ENCODE results near the gene MTARC1.

Gene MTARC1

DNA sequence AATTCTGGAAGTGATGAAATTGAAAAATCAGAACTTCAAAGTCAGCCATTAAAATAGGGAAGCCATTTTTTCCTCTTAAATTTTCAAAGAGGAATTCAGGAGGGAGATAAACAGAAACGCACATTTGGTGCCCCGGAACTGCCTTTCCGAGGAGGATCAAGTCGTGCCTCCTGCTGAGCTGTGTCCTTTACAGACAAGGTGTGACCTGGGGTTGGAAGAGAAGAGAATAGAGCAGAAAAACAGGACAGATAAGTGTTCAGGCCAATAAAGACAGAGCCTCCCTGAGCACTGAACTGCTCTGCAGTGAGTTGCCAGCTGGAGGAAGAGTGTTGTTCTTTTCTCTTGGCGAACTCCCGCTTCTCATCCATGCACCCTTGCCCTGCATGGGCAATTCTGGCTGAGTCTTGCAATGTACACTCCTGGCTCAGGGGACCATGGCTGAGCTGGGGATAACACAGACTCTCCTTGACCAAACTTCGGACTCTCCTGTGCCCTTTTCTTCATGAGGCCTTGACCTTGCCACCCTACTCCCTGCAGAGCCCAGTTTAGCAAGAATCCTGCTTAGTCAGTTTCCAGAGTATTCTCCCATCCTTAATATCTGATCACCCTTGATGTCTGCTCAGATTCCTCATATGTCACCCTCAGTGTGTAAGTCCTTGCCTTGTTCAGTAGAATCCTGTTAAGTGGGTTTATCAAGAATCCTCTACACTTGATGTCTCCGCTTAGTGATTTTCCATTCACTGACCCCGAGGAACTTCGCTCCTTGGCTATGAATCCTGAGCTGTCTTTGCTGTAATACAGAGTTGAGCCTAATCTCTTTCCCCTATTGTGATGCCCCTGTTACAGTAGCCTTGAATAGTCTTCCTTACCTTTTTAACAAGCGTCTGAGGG lies 1.3 kb upstream of the MTARC1 start:
- no peak for DNase-seq (ENCODE audit: extremely low spot score)
- CTCF ChIA-PET, result interaction anchor here (0.6 to 3.4 kb wide), 8 partner anchors 10 to 641 kb away, joined by 3 to 22 read pairs (median 4); partner anchors contain the start of gene RAB3GAP2
- TF ChIP-seq ZNF384 (IDR thresholded peaks at IDR 0.05), result no peak
- TF ChIP-seq FOXK2 (IDR thresholded peaks at IDR 0.05), result no peak
- no peak for TF ChIP-seq L3MBTL2 (conservative IDR thresholded peaks at IDR 0.05)
- no peak for TF ChIP-seq HDGF (IDR thresholded peaks at IDR 0.05; ENCODE audit: borderline replicate concordance)
- no peak for TF ChIP-seq ARNT (IDR thresholded peaks at IDR 0.05)
- no peak for TF ChIP-seq SUZ12 (IDR thresholded peaks at IDR 0.05)
- TF ChIP-seq, protein P1, sequence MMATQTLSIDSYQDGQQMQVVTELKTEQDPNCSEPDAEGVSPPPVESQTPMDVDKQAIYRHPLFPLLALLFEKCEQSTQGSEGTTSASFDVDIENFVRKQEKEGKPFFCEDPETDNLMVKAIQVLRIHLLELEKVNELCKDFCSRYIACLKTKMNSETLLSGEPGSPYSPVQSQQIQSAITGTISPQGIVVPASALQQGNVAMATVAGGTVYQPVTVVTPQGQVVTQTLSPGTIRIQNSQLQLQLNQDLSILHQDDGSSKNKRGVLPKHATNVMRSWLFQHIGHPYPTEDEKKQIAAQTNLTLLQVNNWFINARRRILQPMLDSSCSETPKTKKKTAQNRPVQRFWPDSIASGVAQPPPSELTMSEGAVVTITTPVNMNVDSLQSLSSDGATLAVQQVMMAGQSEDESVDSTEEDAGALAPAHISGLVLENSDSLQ (IDR thresholded peaks at IDR 0.05), result no peak
- no peak for TF ChIP-seq FOXM1 (IDR thresholded peaks at IDR 0.05; ENCODE audit: borderline replicate concordance)
- POLR2A ChIA-PET, result interaction anchor here (0.6 kb wide), 1 partner anchor 89 kb away, joined by 3 read pairs; no protein-coding TSS in a partner anchor

DNA sequence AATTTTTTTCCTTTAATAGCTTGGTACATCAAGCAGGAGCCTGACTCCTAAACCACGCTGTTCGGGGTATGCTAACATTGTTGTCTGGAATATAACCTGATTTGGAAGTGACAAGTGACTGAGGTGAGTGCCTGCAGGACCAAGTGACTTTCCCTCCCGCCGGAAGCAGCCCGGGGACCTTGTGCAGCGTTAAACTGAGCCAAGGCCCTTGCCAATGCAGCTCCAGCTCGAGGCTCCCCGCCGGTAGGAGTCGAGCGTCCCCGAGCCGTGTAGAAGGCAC lies 716 bp upstream of the MTARC1 start:
- POLR2A ChIA-PET, result interaction anchor here (0.6 to 1.2 kb wide), 3 partner anchors 21 to 513 kb away, joined by 3 to 5 read pairs (median 4); partner anchors contain the start of gene RAB3GAP2
- DNase-seq (ENCODE audit: extremely low spot score), result no peak
- no peak for TF ChIP-seq LEF1 (IDR thresholded peaks at IDR 0.05; ENCODE audit: borderline replicate concordance)
- TF ChIP-seq FOXK2 (IDR thresholded peaks at IDR 0.05), result no peak
- TF ChIP-seq CTBP1 (IDR thresholded peaks at IDR 0.05; ENCODE audit: borderline replicate concordance), result no peak
- TF ChIP-seq L3MBTL2 (conservative IDR thresholded peaks at IDR 0.05), result peak; percentile 33; the same call in 1 of the 2 replicates
- CTCF ChIA-PET, result interaction anchor here (0.6 to 3.4 kb wide), 7 partner anchors 10 to 642 kb away, joined by 3 to 22 read pairs (median 4); no protein-coding TSS in a partner anchor

DNA sequence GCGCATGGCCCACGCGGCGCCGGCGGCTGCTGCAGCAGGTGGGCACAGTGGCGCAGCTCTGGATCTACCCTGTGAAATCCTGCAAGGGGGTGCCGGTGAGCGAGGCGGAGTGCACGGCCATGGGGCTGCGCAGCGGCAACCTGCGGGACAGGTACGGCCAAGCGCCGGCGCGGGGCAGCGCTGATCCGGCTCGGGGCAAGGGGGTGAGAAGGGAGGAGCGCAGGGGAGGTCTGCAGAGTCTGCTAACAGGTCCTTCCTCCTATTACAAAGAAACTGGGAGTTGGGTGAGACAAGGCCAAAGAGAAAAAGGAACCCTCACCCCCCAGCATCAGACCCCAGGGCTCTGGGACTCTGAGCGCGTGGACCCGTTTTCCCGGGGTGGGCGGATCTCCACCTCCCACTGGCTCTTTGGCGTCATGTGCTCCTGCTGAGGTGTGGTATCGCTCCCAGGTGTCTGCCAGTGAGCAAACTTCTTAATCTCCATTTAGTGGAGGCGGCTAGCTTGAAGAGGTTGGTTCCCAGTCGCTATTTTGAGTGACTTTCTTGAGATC lies 431 bp downstream of the MTARC1 start:
- CTCF ChIA-PET, result interaction anchor here (0.6 to 3.4 kb wide), 5 partner anchors 11 to 1028 kb away, joined by 3 to 22 read pairs (median 6); no protein-coding TSS in a partner anchor
- peak; percentile 67 for DNase-seq (ENCODE audit: extremely low spot score)
- POLR2A ChIA-PET, result interaction anchor here (0.8 to 1.7 kb wide), 8 partner anchors 11 to 515 kb away, joined by 3 to 6 read pairs (median 4); partner anchors contain the start of genes MTARC2 and RAB3GAP2
- no peak for TF ChIP-seq FOXK2 (IDR thresholded peaks at IDR 0.05)
- peak; percentile 86 for TF ChIP-seq L3MBTL2 (conservative IDR thresholded peaks at IDR 0.05)

DNA sequence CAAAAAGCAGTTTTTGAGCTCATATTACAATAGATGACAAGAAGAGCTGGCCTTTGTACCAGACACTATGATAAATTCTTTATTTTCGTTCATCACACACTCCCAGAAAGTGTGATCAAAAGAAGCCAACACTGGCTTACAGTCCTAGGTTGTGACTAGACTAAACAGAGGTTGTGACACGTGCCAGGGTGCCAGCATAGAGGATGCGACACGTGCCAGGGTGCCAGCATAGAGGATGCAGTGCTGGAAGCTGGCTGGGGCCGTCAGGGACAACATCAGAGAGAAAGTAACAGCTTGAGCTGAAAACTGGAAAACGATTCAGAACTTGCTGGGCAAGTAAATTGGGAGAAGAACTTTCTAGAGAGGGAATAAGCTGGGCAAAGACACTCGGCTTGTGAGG lies 2.2 kb downstream of the MTARC1 start:
- TF ChIP-seq BHLHE40 (IDR thresholded peaks at IDR 0.05; ENCODE audit: borderline replicate concordance), result no peak
- no peak for TF ChIP-seq TARDBP (IDR thresholded peaks at IDR 0.05)
- TF ChIP-seq FOXM1 (IDR thresholded peaks at IDR 0.05; ENCODE audit: borderline replicate concordance), result no peak
- TF ChIP-seq CTBP1 (IDR thresholded peaks at IDR 0.05; ENCODE audit: borderline replicate concordance), result no peak
- TF ChIP-seq FOXA1 (IDR thresholded peaks at IDR 0.05), result no peak
- no peak for TF ChIP-seq ZNF384 (IDR thresholded peaks at IDR 0.05)
- no peak for TF ChIP-seq L3MBTL2 (conservative IDR thresholded peaks at IDR 0.05)
- no peak for TF ChIP-seq ELF4 (IDR thresholded peaks at IDR 0.05)
- TF ChIP-seq ARNT (IDR thresholded peaks at IDR 0.05), result no peak
- TF ChIP-seq SP1 (IDR thresholded peaks at IDR 0.05), result no peak
- no peak for DNase-seq (ENCODE audit: extremely low spot score)
- ChIA-PET CTCF (interaction anchor here (0.7 to 1.3 kb wide), 2 partner anchors 15 to 16 kb away, joined by 4 to 5 read pairs; no protein-coding TSS in a partner anchor), POLR2A (no interaction called here)

DNA sequence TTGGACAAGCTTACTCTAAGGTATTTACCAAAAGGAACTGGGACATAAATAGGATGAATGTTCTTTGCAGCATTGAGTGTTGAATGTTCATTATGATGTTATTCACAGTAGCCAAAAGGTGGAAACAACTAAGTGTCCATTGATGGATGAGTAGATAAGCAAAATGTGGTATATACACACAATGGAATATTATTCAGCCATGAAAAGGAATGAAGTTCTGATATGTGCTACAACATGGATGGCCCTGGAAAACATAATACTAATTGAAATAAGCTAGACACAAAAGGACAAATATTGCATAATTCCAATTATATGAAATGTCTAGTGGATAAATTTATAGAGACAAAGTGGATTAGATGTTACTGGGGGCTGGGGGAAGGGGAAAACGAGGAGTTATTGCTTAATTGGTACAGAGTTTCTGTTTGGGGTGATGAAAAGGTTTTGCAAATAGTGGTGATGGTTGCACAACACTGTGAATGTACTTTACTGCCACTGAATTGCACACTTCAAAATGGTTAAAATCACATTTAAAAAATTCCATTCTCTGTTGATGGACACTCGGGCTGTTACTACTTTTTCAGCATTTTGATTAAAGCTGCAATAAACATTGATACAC lies 2.9 kb downstream of the MTARC1 start:
- no peak for TF ChIP-seq SUZ12 (IDR thresholded peaks at IDR 0.05)
- TF ChIP-seq TARDBP (IDR thresholded peaks at IDR 0.05), result no peak
- no peak for TF ChIP-seq BHLHE40 (IDR thresholded peaks at IDR 0.05; ENCODE audit: borderline replicate concordance)
- TF ChIP-seq LEF1 (IDR thresholded peaks at IDR 0.05; ENCODE audit: borderline replicate concordance), result no peak
- TF ChIP-seq ARNT (IDR thresholded peaks at IDR 0.05), result no peak
- no peak for TF ChIP-seq FOXA1 (IDR thresholded peaks at IDR 0.05)
- no peak for TF ChIP-seq FOXM1 (IDR thresholded peaks at IDR 0.05; ENCODE audit: borderline replicate concordance)
- no peak for TF ChIP-seq L3MBTL2 (conservative IDR thresholded peaks at IDR 0.05)
- no peak for TF ChIP-seq ELF4 (IDR thresholded peaks at IDR 0.05)
- ChIA-PET CTCF (interaction anchor here (0.7 kb wide), 1 partner anchor 32 kb away, joined by 4 read pairs; no protein-coding TSS in a partner anchor), POLR2A (no interaction called here)
- DNase-seq (ENCODE audit: extremely low spot score), result no peak

DNA sequence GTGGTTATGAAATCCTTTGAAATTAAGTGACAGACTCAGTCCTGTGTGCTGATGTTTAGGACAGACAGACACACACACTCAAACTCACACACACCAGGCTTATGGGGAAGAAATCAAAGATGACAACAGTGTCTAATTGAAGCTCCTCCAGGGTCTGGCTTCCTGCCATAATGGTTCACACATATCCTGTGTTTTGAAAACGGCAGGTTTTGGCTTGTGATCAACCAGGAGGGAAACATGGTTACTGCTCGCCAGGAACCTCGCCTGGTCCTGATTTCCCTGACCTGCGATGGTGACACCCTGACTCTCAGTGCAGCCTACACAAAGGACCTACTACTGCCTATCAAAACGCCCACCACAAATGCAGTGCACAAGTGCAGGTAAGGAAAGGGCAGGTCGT lies 4.6 kb downstream of the MTARC1 start:
- TF ChIP-seq L3MBTL2 (conservative IDR thresholded peaks at IDR 0.05) (no peak), SUZ12 (IDR thresholded peaks at IDR 0.05) (no peak), LEF1 (IDR thresholded peaks at IDR 0.05; ENCODE audit: borderline replicate concordance) (no peak), FOXK2 (IDR thresholded peaks at IDR 0.05) (no peak), NFRKB (IDR thresholded peaks at IDR 0.05) (no peak), FOXA1 (IDR thresholded peaks at IDR 0.05) (no peak), TARDBP (IDR thresholded peaks at IDR 0.05) (no peak), ZNF384 (IDR thresholded peaks at IDR 0.05) (no peak), HDGF (IDR thresholded peaks at IDR 0.05; ENCODE audit: borderline replicate concordance) (no peak), SP1 (IDR thresholded peaks at IDR 0.05) (no peak), ARNT (IDR thresholded peaks at IDR 0.05) (no peak), FOXM1 (IDR thresholded peaks at IDR 0.05; ENCODE audit: borderline replicate concordance) (no peak), ELF4 (IDR thresholded peaks at IDR 0.05) (no peak), BHLHE40 (IDR thresholded peaks at IDR 0.05; ENCODE audit: borderline replicate concordance) (no peak), CTBP1 (IDR thresholded peaks at IDR 0.05; ENCODE audit: borderline replicate concordance) (no peak)
- TF ChIP-seq, protein P1 (IDR thresholded peaks at IDR 0.05), result no peak
- DNase-seq (ENCODE audit: extremely low spot score), result no peak
- ChIA-PET POLR2A (interaction anchor here (1.5 kb wide), 1 partner anchor 43 kb away, joined by 5 read pairs; the partner anchor contains the start of gene MTARC2), CTCF (no interaction called here)

Measured in HEK293T (cell line).